GM12878 (cell line): ENCODE results near the gene RNF31. TPM values are rescaled to one million over a fixed set of nuclear protein-coding genes. Genes with fewer than 3 reads are reported as not detected.

Experiments
- BHLHE40 ChIP-seq, 2 experiments: fragments of 450-650 bp in 1 of 2; IDR thresholded peaks; 2 replicates each; pipeline ENCODE4 v1.6.1; 2011 to 2017; ENCODE audit warnings: low read depth in 2 of 2, borderline replicate concordance in 1 of 2, improper control_type of control experiment in 1 of 2, low read length in 1 of 2, mild to moderate bottlenecking in 1 of 2
- IRF5 ChIP-seq: fragments of 450-650 bp; IDR thresholded peaks from 2 replicates; pipeline ENCODE4 v1.6.1; 2017; ENCODE audit warnings: borderline replicate concordance
- polyA plus RNA-seq, 11 experiments: library from polyadenylated mRNA; depleted of rRNA in 4 of 11; unstranded in 6 of 11; stranded (reverse) in 5 of 11; fragments of >200 nt; fragmentation: Nextera tagmentation in 4 of 11; fragmentation: Illumina TruSeq in 1 of 11; extraction: Ambion mirVana in 4 of 11; extraction: Trizol in 1 of 11; gene quantifications; 1 replicate in 1 of 11; 2 replicates in 10 of 11; pipeline versions ENCODE4 v1.2.1 to v1.2.3, GENCODE V29; 2011 to 2016; ENCODE audit warnings: inconsistent platforms in 2 of 11, missing spikeins in 2 of 11, low read depth in 1 of 11
- total RNA-seq, 4 experiments: library from RNA; depleted of rRNA in 3 of 4; stranded (reverse); fragments of >200 nt in 3 of 4; fragmentation: Illumina TruSeq in 1 of 4; extraction: Trizol in 1 of 4; gene quantifications; 2 replicates each; pipeline versions ENCODE4 v1.2.1 to v1.2.3, GENCODE V29; 2013 to 2021
- TF ChIP-seq, protein P1 (sequence below): IDR thresholded peaks from 2 replicates; pipeline ENCODE4 v1.6.1; 2012; ENCODE audit warnings: improper control_type of control experiment, low read depth, low read length; ENCODE audit not compliant: insufficient replicate concordance
- TF ChIP-seq, protein P2 (sequence below): fragments of 450-650 bp; IDR thresholded peaks from 2 replicates; pipeline ENCODE4 v1.6.1; 2018; ENCODE audit warnings: mild to moderate bottlenecking, low read depth, moderate library complexity; ENCODE audit not compliant: partially characterized antibody

Gene RNF31
- total and polyA plus RNA-seq, 10 of the 15 experiments (the other 5 are each of a cell fraction or from before 2014, with no cell fraction given) = 8.5 to 92.7 (median 52.0) TPM

GRCh38 chr14:24188251-24189058, 41.2 kb downstream of the RNF31 start, which contains the start of gene IPO4 (continued):
- TF ChIP-seq, protein P1, sequence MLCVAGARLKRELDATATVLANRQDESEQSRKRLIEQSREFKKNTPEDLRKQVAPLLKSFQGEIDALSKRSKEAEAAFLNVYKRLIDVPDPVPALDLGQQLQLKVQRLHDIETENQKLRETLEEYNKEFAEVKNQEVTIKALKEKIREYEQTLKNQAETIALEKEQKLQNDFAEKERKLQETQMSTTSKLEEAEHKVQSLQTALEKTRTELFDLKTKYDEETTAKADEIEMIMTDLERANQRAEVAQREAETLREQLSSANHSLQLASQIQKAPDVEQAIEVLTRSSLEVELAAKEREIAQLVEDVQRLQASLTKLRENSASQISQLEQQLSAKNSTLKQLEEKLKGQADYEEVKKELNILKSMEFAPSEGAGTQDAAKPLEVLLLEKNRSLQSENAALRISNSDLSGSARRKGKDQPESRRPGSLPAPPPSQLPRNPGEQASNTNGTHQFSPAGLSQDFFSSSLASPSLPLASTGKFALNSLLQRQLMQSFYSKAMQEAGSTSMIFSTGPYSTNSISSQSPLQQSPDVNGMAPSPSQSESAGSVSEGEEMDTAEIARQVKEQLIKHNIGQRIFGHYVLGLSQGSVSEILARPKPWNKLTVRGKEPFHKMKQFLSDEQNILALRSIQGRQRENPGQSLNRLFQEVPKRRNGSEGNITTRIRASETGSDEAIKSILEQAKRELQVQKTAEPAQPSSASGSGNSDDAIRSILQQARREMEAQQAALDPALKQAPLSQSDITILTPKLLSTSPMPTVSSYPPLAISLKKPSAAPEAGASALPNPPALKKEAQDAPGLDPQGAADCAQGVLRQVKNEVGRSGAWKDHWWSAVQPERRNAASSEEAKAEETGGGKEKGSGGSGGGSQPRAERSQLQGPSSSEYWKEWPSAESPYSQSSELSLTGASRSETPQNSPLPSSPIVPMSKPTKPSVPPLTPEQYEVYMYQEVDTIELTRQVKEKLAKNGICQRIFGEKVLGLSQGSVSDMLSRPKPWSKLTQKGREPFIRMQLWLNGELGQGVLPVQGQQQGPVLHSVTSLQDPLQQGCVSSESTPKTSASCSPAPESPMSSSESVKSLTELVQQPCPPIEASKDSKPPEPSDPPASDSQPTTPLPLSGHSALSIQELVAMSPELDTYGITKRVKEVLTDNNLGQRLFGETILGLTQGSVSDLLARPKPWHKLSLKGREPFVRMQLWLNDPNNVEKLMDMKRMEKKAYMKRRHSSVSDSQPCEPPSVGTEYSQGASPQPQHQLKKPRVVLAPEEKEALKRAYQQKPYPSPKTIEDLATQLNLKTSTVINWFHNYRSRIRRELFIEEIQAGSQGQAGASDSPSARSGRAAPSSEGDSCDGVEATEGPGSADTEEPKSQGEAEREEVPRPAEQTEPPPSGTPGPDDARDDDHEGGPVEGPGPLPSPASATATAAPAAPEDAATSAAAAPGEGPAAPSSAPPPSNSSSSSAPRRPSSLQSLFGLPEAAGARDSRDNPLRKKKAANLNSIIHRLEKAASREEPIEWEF = no peak
- TF ChIP-seq, protein P2, sequence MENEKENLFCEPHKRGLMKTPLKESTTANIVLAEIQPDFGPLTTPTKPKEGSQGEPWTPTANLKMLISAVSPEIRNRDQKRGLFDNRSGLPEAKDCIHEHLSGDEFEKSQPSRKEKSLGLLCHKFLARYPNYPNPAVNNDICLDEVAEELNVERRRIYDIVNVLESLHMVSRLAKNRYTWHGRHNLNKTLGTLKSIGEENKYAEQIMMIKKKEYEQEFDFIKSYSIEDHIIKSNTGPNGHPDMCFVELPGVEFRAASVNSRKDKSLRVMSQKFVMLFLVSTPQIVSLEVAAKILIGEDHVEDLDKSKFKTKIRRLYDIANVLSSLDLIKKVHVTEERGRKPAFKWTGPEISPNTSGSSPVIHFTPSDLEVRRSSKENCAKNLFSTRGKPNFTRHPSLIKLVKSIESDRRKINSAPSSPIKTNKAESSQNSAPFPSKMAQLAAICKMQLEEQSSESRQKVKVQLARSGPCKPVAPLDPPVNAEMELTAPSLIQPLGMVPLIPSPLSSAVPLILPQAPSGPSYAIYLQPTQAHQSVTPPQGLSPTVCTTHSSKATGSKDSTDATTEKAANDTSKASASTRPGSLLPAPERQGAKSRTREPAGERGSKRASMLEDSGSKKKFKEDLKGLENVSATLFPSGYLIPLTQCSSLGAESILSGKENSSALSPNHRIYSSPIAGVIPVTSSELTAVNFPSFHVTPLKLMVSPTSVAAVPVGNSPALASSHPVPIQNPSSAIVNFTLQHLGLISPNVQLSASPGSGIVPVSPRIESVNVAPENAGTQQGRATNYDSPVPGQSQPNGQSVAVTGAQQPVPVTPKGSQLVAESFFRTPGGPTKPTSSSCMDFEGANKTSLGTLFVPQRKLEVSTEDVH = peak; percentile 96
- peak; percentile 32; the same call in 1 of the 2 replicates for TF ChIP-seq IRF5
- TF ChIP-seq BHLHE40 (IDR thresholded peaks at IDR 0.05; ENCODE audit: borderline replicate concordance in 1 of 2, low read depth in 2 of 2, low read length in 1 of 2) = peak; percentile 96 to 97
